Cardiac fibroblast (primary cell): Measurements from ENCODE around the gene MTAP.

Experiments used
- DNase-seq, 2 donors: peaks; one replicate each; pipeline versions ENCODE4 v3.0.0 to v3.0.0-alpha.2; 2010; ENCODE audit warnings: low read depth in 2 of 2
- H3K4me3 ChIP-seq, 2 donors: replicated peaks in 1 of 2; 1 replicate in 1 of 2; 2 replicates in 1 of 2; pipeline ENCODE4 v1.5.1; 2011; ENCODE audit warnings: low read depth in 2 of 2, low read length in 2 of 2, mild to moderate bottlenecking in 2 of 2, moderate library complexity in 1 of 2
- CTCF ChIP-seq: IDR thresholded peaks from one replicate; pipeline ENCODE4 v1.5.1; 2011; ENCODE audit warnings: low read depth, mild to moderate bottlenecking, low read length, inconsistent platforms

Gene MTAP

GRCh38 chr9:21837501-21837900 lies 35.1 kb downstream of the MTAP start:
- H3K4me3 ChIP-seq: no peak overlapping the region
- TF ChIP-seq CTCF: no peak
- no peak for DNase-seq

- no peak for TF ChIP-seq CTCF
- no peak for DNase-seq
- no peak overlapping the region for H3K4me3 ChIP-seq
Measured at GRCh38 chr9:21840647-21841046, 38.2 kb downstream of the MTAP start.

GRCh38 chr9:21841133-21841532 lies 38.7 kb downstream of the MTAP start:
- no peak for TF ChIP-seq CTCF
- H3K4me3 ChIP-seq: no peak overlapping the region
- DNase-seq: no peak

GRCh38 chr9:21848615-21849014 lies 46.2 kb downstream of the MTAP start:
- TF ChIP-seq CTCF: no peak
- no peak overlapping the region for H3K4me3 ChIP-seq
- no peak for DNase-seq

GRCh38 chr9:21852754-21853153 lies 50.3 kb downstream of the MTAP start:
- DNase-seq: no peak
- H3K4me3 ChIP-seq: no peak overlapping the region
- TF ChIP-seq CTCF: no peak

GRCh38 chr9:21853414-21853813 lies 51.0 kb downstream of the MTAP start:
- DNase-seq: no peak
- TF ChIP-seq CTCF: no peak
- H3K4me3 ChIP-seq: no peak overlapping the region

- H3K4me3 ChIP-seq: no peak overlapping the region
- TF ChIP-seq CTCF: no peak
- no peak for DNase-seq
Measured at GRCh38 chr9:21854119-21854518, 51.7 kb downstream of the MTAP start.
